Pancreas (tissue), 10 donors: ENCODE data around the gene SEL1L. TPM values are rescaled to one million over a fixed set of nuclear protein-coding genes. Genes with fewer than 3 reads are reported as not detected.
A peak's percentile ranks its signal among the peaks of the same experiment; 100 is the strongest.

Experiments
- ATAC-seq, 4 donors: fragments of 200-7000 bp; cut with Tn5 transposase; one replicate each; pipeline versions ENCODE4 v1.8.0 to v1.9.1; 2020; ENCODE audit warnings: mild to moderate bottlenecking in 4 of 4, moderate library complexity in 4 of 4
- DNase-seq, 6 donors: peaks; one replicate each; pipeline ENCODE4 v3.0.0-alpha.2; 2020
- FAIRE-seq: peaks from 2 replicates; lab custom pipeline; 2012; peaks lifted over from hg19 to GRCh38; lab: Jason Lieb, UNC
- H3K27ac ChIP-seq, 4 donors: fragments of 200-600 bp; sonication (generic); 1 replicate in 3 of 4; 2 replicates in 1 of 4; pipeline versions ENCODE4 v1.5.0 to v1.8.0; 2020
- H3K27me3 ChIP-seq, 4 donors: fragments of 200-600 bp; one replicate each; pipeline ENCODE4 v1.8.0; 2021
- H3K36me3 ChIP-seq, 3 donors: fragments of 200-600 bp; sonication (generic) in 1 of 3; one replicate each; pipeline versions ENCODE4 v1.5.0 to v1.8.0; 2020 to 2021
- H3K4me1 ChIP-seq, 3 donors: fragments of 200-600 bp; one replicate each; pipeline ENCODE4 v1.8.0; 2021
- H3K4me3 ChIP-seq, 4 donors: fragments of 200-600 bp; sonication (generic) in 2 of 4; one replicate each; pipeline versions ENCODE4 v1.5.0 to v1.8.0; 2020 to 2021
- H3K9me3 ChIP-seq, 4 donors: fragments of 200-600 bp; one replicate each; pipeline ENCODE4 v1.8.0; 2021
- CTCF ChIP-seq, 4 donors: fragments of 200-600 bp; sonication (generic) in 3 of 4; IDR thresholded peaks; one replicate each; pipeline versions ENCODE4 v1.5.0 to v1.8.0; 2021; ENCODE audit warnings: antibody characterized with exemption in 4 of 4
- WGBS, 2 donors: extraction: QIAGEN DNeasy Blood & Tissue Kit; methylation state at CpG; one replicate each; pipeline ENCODE4 v1.1.7; 2013; 5-methylcytosine and 5-hydroxymethylcytosine counted together
- intact Hi-C, 3 donors: fragments of 100-400 bp; cut with DNase I; formaldehyde crosslinking; loops; one replicate each; pipeline versions ENCODE4 v1.11.1 to v1.14.2; 2022
- polyA plus RNA-seq, 2 donors: library from polyadenylated mRNA; stranded (reverse); fragments of 200-250 nt; gene quantifications; one replicate each; pipeline ENCODE4 v1.2.3, GENCODE V29; 2013
- total RNA-seq, 6 donors: library from RNA; stranded (reverse); fragmentation: NEBNext Ultra II Directional in 4 of 6; extraction: Animal tissue kit (Norgen Biotek cat#: 25700) in 4 of 6; gene quantifications; one replicate each; pipeline versions ENCODE4 v1.2.1 to v1.2.4, GENCODE V29; 2021 to 2023
- donor health status: healthy with polysubstance abuse.
- donor health status: DM: no; HTN: no; CAD: no; lungs with moderate emphysema.
- donor health status: DM: no; HTN: no; CAD: no.
- donor health status: control.
- donor health status: control.
- donor health status: Bipolar disorder and iron deficiency.
- donor health status: DM: yes; HTN: yes; CAD: no.
- donor health status: DM: no; HTN: no; CAD: no.
- donor health status: DM: no; HTN: no; CAD: no.
- donor health status: DM: yes; HTN: yes; CAD: no.

The SEL1L gene
- total RNA-seq (100 to 1,000 TPM; 338 to 763 (median 498) TPM), polyA plus RNA-seq (10 to 100 TPM; 54.5 to 59.6 TPM)

DNA sequence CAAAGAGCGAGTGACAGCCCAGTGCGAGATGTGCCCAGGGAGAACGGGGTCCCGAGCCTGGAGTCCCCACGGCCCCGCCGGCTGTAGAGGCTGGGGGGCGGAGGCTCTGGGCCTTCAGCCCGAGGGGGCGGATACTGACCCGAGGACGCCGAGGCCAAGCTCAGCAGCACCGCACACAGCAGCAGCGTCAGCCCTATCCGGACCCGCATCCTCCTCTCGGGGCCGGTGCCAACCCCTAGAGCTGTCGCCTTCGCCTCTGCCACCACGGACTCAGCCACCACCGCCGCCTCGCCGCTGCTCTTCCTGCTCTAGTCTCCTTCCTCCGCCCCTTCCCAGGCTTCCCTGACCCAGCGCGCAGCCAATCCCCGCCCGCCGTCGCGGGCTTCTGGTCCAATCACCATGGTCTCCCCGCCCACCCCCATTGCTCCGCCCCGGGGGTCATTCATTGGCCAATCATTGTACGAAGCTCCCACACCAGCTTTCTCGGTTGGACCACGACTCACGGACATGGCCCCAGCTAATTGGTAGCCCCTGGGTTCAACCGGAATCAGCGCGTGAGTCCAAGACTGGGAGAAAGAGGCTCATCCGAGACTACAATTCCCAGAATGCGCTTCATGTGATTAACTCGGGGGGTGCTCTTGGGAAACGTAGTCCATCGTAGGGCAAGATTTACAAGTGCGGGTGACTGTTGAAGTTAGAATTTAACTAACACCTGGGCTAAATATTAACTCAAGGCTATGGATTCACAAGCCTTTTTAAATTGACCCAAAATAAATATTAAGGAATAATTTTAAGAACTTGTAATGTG is at the start of gene SEL1L:
TSS of gene SEL1L (minus strand) at position 318 of the 808 bp plus-strand sequence. CDS start at position 209, 109 bp downstream.
- H3K4me3 ChIP-seq: peak within 1 kb of the TSS; percentile 85 to 95 (median 88)
- H3K27ac ChIP-seq: peak within 1 kb of the TSS; percentile 64 to 87 (median 76)
- intact Hi-C loops: no loop called here
- no peaks in the 10 kb centered on the region for H3K27me3 ChIP-seq
- H3K9me3 ChIP-seq: no peaks in the 10 kb centered on the region
- peak; percentile 99 for FAIRE-seq
- WGBS, 2 donors: 0 to 1% methylated on average over 41 to 50 of the region's 50 CpGs
- no peak for TF ChIP-seq CTCF (IDR thresholded peaks at IDR 0.05)
- peaks cover 12 to 41% (median 40%) of the 10 kb centered on the region in 3 donors for H3K4me1 ChIP-seq
- peak; percentile 98 to 100 (median 100) for DNase-seq
- H3K36me3 ChIP-seq: no peaks in the 10 kb centered on the region
- peak; percentile 77 to 90 (median 80) for ATAC-seq

- DNase-seq (no peak), FAIRE-seq (no peak), ATAC-seq (no peak)
- Histone ChIP-seq H3K9me3 (no peaks in the 10 kb centered on the region), H3K27me3 (no peaks in the 10 kb centered on the region), H3K27ac (no peak overlapping the region), H3K36me3 (no peaks in the 10 kb centered on the region), H3K4me3 (no peak overlapping the region), H3K4me1 (no peaks in the 10 kb centered on the region)
- intact Hi-C loops: no loop called here
- TF ChIP-seq CTCF (IDR thresholded peaks at IDR 0.05): no peak
- 86 to 94% methylated on average over 3 of the region's 3 CpGs for WGBS, 2 donors
These were observed 48.8 kb upstream of the SEL1L start for GRCh38 chr14:81582420-81582819.

- no peak for TF ChIP-seq CTCF (IDR thresholded peaks at IDR 0.05)
- FAIRE-seq (no peak), DNase-seq (no peak), ATAC-seq (no peak)
- Histone ChIP-seq H3K4me1 (no peaks in the 10 kb centered on the region), H3K36me3 (no peaks in the 10 kb centered on the region), H3K4me3 (no peak overlapping the region), H3K27ac (no peak overlapping the region), H3K27me3 (no peaks in the 10 kb centered on the region), H3K9me3 (no peaks in the 10 kb centered on the region)
- intact Hi-C loops: no loop called here
- WGBS, 2 donors: 83 to 89% methylated on average over 2 of the region's 2 CpGs
These were observed 45.5 kb upstream of the SEL1L start for GRCh38 chr14:81579115-81579514.

DNA sequence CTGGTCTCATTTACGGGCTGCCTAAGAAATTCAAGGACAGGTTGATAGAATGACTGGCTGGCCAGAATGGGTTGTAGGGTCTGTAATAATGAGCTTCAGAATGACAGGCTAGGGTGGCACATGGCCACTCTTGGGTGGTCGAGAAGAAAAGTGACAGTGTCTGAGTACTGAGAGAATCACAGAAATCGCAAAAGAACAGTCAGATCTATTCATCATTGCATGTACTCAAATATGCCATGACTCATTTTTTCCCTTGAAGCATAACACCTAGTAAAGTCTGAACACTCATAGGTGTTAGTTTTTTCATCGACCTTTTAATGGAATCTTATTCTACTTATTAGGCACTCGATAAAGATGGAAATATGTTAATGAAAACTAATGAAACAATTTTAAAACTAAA is 37.8 kb upstream of the SEL1L start:
- no peak for TF ChIP-seq CTCF (IDR thresholded peaks at IDR 0.05)
- no peaks in the 10 kb centered on the region for H3K27me3 ChIP-seq
- no peak overlapping the region for H3K4me3 ChIP-seq
- no peak overlapping the region for H3K27ac ChIP-seq
- WGBS, 2 donors: 82 to 95% methylated on average over 5 of the region's 5 CpGs
- FAIRE-seq: no peak
- intact Hi-C loops: no loop called here
- no peaks in the 10 kb centered on the region for H3K4me1 ChIP-seq
- ATAC-seq: no peak
- no peaks in the 10 kb centered on the region for H3K36me3 ChIP-seq
- no peak for DNase-seq
- H3K9me3 ChIP-seq: no peaks in the 10 kb centered on the region

DNA sequence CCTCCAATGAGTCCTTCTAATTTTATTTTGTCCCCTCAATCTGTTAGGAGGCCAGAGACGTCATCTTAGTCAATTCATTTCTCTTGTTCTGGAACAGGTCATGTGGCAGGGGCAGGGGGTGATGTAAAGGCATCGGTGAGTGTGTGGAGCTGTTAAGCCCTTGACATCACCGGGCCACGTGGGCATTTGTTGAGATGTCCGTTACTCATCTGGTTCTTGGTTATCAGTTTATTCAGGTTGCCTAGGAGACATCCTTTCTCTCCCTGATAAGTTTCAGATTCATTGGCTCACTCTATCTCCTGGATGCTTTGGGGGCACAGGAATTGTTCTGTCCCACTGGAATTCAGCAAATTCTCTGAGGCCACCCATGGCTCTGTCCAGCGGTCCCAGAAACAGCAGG is 33.6 kb upstream of the SEL1L start:
- DNase-seq (no peak), FAIRE-seq (no peak), ATAC-seq (no peak)
- Histone ChIP-seq H3K27me3 (no peaks in the 10 kb centered on the region), H3K36me3 (no peaks in the 10 kb centered on the region), H3K4me1 (no peaks in the 10 kb centered on the region), H3K4me3 (no peak overlapping the region), H3K9me3 (no peaks in the 10 kb centered on the region), H3K27ac (no peak overlapping the region)
- intact Hi-C loops: no loop called here
- TF ChIP-seq CTCF (IDR thresholded peaks at IDR 0.05): no peak
- 83 to 91% methylated on average over 6 of the region's 6 CpGs for WGBS, 2 donors
